HEK293T (cell line): ENCODE measurements around the gene RAB26.

ENCODE experiments used
- CTCF ChIA-PET: fragments of 350-600 bp; formaldehyde crosslinking; extraction: SDS; loops from one replicate; lab custom pipeline; 2021; ENCODE audit warnings: antibody characterized with exemption, inconsistent platforms; lab: Yijun Ruan, JAX
- POLR2A ChIA-PET: fragments of 350-600 bp; formaldehyde crosslinking; extraction: SDS; loops from one replicate; lab custom pipeline; 2020; ENCODE audit warnings: antibody characterized with exemption, inconsistent platforms; lab: Yijun Ruan, JAX
- DNase-seq: peaks from one replicate; pipeline ENCODE4 v3.0.0; 2012; ENCODE audit warnings: mixed read lengths; ENCODE audit errors: extremely low spot score
- ARNT ChIP-seq: fragments of 450-650 bp; IDR thresholded peaks from 2 replicates; pipeline ENCODE4 v1.6.1; 2017; ENCODE audit warnings: mild to moderate bottlenecking
- BHLHE40 ChIP-seq: fragments of 450-650 bp; IDR thresholded peaks from 2 replicates; pipeline ENCODE4 v1.6.1; 2016; ENCODE audit warnings: mild to moderate bottlenecking, moderate library complexity, borderline replicate concordance
- CTBP1 ChIP-seq: fragments of 450-650 bp; IDR thresholded peaks from 2 replicates; pipeline ENCODE4 v1.6.1; 2016; ENCODE audit warnings: borderline replicate concordance
- ELF4 ChIP-seq: fragments of 450-650 bp; IDR thresholded peaks from 2 replicates; pipeline ENCODE4 v1.6.1; 2017; ENCODE audit warnings: antibody characterized with exemption
- FOXA1 ChIP-seq: fragments of 450-650 bp; IDR thresholded peaks from 2 replicates; pipeline ENCODE4 v1.6.1; 2016; ENCODE audit warnings: mild to moderate bottlenecking
- FOXK2 ChIP-seq: fragments of 450-650 bp; IDR thresholded peaks from 2 replicates; pipeline ENCODE4 v1.6.1; 2016; ENCODE audit warnings: mild to moderate bottlenecking
- FOXM1 ChIP-seq: fragments of 450-650 bp; IDR thresholded peaks from 2 replicates; pipeline ENCODE4 v1.6.1; 2017; ENCODE audit warnings: mild to moderate bottlenecking, borderline replicate concordance
- HDGF ChIP-seq: fragments of 450-650 bp; IDR thresholded peaks from 2 replicates; pipeline ENCODE4 v1.6.1; 2017; ENCODE audit warnings: antibody characterized with exemption, borderline replicate concordance
- L3MBTL2 ChIP-seq: fragments of 450-650 bp; conservative IDR thresholded peaks from 2 replicates; pipeline ENCODE4 v1.6.1; 2016; ENCODE audit warnings: mild to moderate bottlenecking
- LEF1 ChIP-seq: fragments of 450-650 bp; IDR thresholded peaks from 2 replicates; pipeline ENCODE4 v1.6.1; 2017; ENCODE audit warnings: mild to moderate bottlenecking, borderline replicate concordance
- NFRKB ChIP-seq: fragments of 450-650 bp; IDR thresholded peaks from 2 replicates; pipeline ENCODE4 v1.6.1; 2016; ENCODE audit warnings: mild to moderate bottlenecking, moderate library complexity
- SP1 ChIP-seq: fragments of 450-650 bp; IDR thresholded peaks from 2 replicates; pipeline ENCODE4 v1.6.1; 2017
- SUZ12 ChIP-seq: fragments of 450-650 bp; IDR thresholded peaks from 2 replicates; pipeline ENCODE4 v1.6.1; 2016; ENCODE audit warnings: mild to moderate bottlenecking
- TARDBP ChIP-seq: fragments of 450-650 bp; IDR thresholded peaks from 2 replicates; pipeline ENCODE4 v1.6.1; 2016
- ZNF384 ChIP-seq: fragments of 450-650 bp; IDR thresholded peaks from 2 replicates; pipeline ENCODE4 v1.6.1; 2016
- TF ChIP-seq, protein P1 (sequence below): fragments of 450-650 bp; IDR thresholded peaks from 2 replicates; pipeline ENCODE4 v1.6.1; 2016

The RAB26 gene

DNA sequence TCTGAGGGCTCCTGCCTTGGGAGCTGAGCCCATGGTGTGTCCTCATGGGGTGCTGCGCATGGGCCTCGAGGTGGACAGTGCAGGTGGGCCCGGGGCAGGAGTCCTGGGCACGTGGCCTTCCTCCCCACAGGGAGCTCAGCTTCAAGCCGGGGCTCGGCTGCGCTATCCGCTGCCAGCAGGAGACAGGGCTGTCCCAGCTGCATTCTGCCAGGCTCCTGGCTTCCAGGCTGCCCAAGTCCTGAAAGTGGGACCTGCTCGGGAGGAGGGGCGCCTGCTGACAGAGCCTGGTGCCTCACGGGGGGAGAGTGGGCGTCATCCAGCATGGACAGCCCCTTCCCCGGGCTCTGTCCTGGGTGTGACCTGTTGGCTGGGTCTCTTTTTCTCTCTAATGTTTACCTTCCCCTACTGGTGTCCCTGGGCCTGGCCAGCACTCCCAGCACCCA, 14.3 kb downstream of the RAB26 start:
- TF ChIP-seq FOXA1 (no peak), ZNF384 (no peak), ELF4 (no peak), HDGF (no peak), FOXM1 (no peak), ARNT (no peak), BHLHE40 (no peak), NFRKB (no peak), SUZ12 (no peak), TARDBP (no peak), CTBP1 (no peak)
- POLR2A ChIA-PET = interaction anchor here (0.6 to 1.3 kb wide), 3 partner anchors 10 to 23 kb away, joined by 3 to 4 read pairs (median 3); no protein-coding TSS in a partner anchor
- no peak for DNase-seq
- CTCF ChIA-PET = no interaction called here

DNA sequence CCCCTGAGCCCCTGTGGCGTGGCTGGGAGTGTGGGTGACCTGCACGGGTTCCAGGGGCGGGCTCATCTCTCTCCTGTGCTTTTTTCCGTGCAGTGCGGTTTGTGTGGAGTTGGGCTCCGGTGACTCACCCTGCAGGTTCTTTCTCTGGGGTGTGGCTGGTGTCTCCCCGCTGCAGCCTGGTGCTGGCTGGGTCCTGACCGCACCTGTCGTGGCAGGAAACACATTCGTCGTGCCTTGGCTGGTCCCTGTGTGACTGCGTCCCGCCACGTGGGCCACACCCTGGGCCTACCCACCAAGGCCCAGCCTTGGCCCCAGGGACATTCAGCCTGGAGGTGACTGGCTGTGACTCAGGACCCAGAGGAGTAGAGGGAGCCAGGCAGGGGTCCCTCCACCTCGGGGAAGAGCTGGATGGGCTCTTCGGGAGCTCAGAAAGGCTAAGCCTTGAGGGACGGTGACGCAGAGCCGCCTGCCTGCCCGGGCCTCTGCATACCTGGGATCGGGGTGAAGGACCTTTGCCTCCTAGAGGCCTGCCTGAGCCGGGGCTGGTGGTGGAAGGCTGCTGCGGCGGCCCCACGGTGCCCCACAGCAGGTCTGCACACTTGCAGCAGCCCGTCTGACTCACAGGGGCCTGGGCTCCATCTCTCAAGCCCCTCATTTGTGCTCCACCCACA, 14.9 kb downstream of the RAB26 start:
- POLR2A ChIA-PET = interaction anchor here (1.1 to 1.3 kb wide), 2 partner anchors 8 to 14 kb away, joined by 3 to 5 read pairs; partner anchors contain the start of gene TRAF7
- DNase-seq = no peak
- no peak for TF ChIP-seq BHLHE40
- TF ChIP-seq HDGF = no peak
- TF ChIP-seq FOXA1 = no peak
- TF ChIP-seq L3MBTL2 = no peak
- no peak for TF ChIP-seq LEF1
- CTCF ChIA-PET = no interaction called here

DNA sequence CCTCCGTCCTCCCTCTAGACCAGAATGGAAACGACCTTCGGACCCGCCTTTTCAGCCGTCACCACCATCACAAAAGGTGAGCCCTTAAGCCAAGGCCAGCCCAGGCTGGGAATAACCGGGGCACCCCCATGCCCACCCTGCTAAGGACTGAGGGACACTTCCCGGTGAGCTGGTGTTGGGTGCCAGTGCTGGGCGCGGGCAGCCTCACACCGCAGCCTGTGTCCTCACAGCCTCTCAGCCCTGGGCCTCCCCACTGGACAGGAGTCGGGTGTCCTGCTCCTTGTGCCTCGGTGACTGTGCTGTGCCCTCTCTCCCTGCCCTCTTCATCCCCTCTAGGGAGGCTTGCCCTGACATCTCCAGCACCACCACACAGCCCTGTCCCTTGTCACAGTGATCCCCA, 17.4 kb downstream of the RAB26 start:
- POLR2A ChIA-PET = interaction anchor here (3.4 kb wide), 1 partner anchor 10 kb away, joined by 14 read pairs; the partner anchor contains the start of gene TRAF7

DNA sequence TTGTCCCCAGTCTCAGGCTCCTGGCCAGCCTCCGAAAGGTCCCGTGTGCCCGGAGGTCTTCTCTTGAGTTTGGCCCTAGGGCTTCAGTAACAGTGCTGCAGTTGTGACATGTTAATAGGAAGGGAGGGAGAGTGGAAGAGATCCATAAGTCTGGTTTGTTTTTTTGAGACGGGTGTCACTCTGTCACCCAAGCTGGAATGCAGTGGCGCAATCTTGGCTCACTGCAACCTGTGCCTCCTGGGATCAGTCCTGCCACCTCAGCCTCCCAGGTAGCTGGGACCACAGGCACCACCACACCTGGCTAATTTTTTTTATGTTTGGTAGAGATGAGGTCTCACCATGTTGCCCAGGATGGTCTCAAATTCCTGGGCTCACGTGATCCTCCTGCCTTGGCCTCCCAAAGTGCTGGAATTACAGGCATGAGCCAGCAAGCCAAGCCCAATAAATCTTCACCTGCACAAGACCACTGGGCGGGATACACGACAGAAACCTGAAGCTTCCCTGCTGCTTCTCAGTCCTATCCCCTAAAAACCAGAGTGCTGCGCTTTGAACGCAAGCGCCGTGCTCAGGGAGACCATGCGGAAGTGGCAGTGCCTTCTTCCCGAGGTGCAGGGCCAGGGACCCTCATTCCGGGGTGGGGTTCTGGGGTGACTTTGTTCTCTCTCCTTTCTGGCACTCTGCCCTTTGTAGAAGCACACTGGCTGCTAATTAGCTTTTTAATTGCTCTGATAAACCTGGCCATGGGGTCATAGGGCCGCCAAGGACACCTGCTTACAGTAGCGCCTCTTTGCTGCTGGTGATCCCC, 18.0 kb downstream of the RAB26 start:
- no peak for DNase-seq
- POLR2A ChIA-PET = interaction anchor here (3.4 kb wide), 1 partner anchor 11 kb away, joined by 14 read pairs; the partner anchor contains the start of gene TRAF7
- CTCF ChIA-PET = no interaction called here
- TF ChIP-seq L3MBTL2 = no peak
- no peak for TF ChIP-seq TARDBP
- no peak for TF ChIP-seq CTBP1
- TF ChIP-seq BHLHE40 = no peak
- no peak for TF ChIP-seq FOXK2
- TF ChIP-seq HDGF = no peak
- no peak for TF ChIP-seq ELF4
- no peak for TF ChIP-seq ZNF384
- TF ChIP-seq ARNT = no peak
- TF ChIP-seq NFRKB = no peak
- no peak for TF ChIP-seq SUZ12

More for the DNA sequence above, 17.4 kb downstream of the RAB26 start:
- DNase-seq = no peak
- CTCF ChIA-PET = no interaction called here
- no peak for TF ChIP-seq BHLHE40
- no peak for TF ChIP-seq ELF4
- no peak for TF ChIP-seq NFRKB
- no peak for TF ChIP-seq ZNF384
- TF ChIP-seq FOXK2 = no peak
- TF ChIP-seq FOXA1 = no peak
- no peak for TF ChIP-seq SUZ12
- no peak for TF ChIP-seq ARNT
- TF ChIP-seq HDGF = no peak
- no peak for TF ChIP-seq CTBP1
- TF ChIP-seq TARDBP = no peak
- no peak for TF ChIP-seq L3MBTL2
- no peak for TF ChIP-seq SP1
- TF ChIP-seq, protein P1, sequence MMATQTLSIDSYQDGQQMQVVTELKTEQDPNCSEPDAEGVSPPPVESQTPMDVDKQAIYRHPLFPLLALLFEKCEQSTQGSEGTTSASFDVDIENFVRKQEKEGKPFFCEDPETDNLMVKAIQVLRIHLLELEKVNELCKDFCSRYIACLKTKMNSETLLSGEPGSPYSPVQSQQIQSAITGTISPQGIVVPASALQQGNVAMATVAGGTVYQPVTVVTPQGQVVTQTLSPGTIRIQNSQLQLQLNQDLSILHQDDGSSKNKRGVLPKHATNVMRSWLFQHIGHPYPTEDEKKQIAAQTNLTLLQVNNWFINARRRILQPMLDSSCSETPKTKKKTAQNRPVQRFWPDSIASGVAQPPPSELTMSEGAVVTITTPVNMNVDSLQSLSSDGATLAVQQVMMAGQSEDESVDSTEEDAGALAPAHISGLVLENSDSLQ = no peak
- no peak for TF ChIP-seq LEF1
- TF ChIP-seq FOXM1 = no peak

DNA sequence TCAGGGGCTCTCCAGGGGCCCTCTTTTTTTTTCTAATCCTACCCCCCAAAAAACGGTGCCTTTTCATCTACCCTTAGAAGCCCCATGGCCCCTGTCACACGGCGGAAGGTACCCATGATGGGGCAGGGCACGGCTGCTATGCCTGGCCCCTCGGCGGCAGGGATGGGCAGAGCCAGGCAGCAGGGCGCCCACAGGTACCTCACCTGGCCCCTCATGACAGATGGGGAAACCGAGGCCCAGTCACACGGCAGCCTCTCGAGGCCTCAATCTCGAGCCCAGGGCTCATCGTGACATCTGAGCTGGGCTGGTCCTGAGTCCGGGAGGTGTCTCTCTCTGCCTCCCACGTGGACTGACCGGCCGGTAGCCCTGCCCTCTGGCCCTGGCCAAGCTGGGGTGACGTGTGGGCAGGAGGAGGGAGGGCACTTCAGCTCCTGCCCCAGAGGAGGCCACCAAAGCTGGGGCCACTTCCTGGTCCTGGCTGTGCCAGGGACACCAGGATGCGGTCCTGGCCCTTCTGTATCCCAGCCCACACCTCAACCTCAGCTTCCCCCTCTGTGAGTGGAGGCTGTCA, 18.7 kb downstream of the RAB26 start:
- ChIA-PET CTCF (no interaction called here), POLR2A (interaction anchor here (3.4 kb wide), 1 partner anchor 12 kb away, joined by 14 read pairs; the partner anchor contains the start of gene TRAF7)
- TF ChIP-seq FOXK2 (no peak), FOXA1 (no peak)
- TF ChIP-seq, protein P1 = no peak
- no peak for DNase-seq

DNA sequence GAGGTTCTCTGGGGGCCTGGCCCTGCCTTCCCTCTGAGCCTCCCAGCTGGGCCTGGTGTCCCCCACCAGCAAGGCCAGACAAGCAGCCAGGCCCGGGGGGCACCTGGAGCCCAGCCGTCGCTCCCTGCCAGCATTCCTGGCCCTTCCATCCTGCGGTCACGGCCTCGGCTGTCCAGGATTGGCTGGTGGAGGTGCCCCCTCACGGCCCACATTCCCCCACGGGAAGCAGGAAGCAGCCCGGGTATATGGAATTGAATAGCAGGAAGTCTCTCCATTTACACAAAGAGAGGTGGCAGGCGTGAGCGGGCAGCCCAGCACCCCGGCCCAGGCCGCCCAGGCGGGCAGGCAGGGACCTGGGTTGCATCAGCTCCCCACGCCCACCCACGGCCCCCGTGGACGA, 21.7 kb downstream of the RAB26 start:
- no peak for DNase-seq
- POLR2A ChIA-PET = interaction anchor here (2.7 kb wide), 1 partner anchor 15 kb away, joined by 6 read pairs; the partner anchor contains the start of gene TRAF7
- CTCF ChIA-PET = no interaction called here
- TF ChIP-seq SUZ12 (no peak), FOXK2 (no peak), FOXM1 (no peak), L3MBTL2 (no peak), LEF1 (no peak), HDGF (no peak), FOXA1 (no peak), TARDBP (no peak), CTBP1 (no peak), ELF4 (no peak), BHLHE40 (no peak), ZNF384 (no peak)
- TF ChIP-seq, protein P1 = no peak
